Activated naive CD4-positive, alpha-beta T cell (primary cell): ENCODE measurements around the gene GATAD2A.

Source experiments
- DNase-seq, 4 experiments: peaks; one replicate each; lab custom pipeline; 2025; lab: John Stamatoyannopoulos, UW

The GATAD2A gene

GRCh38 chr19:19420570-19421298, 15.3 kb downstream of the GATAD2A start:
- no peak for DNase-seq

GRCh38 chr19:19421299-19421696, 15.8 kb downstream of the GATAD2A start:
- DNase-seq = no peak

- DNase-seq = no peak
Observed at GRCh38 chr19:19422156-19422555, 16.7 kb downstream of the GATAD2A start.

GRCh38 chr19:19423322-19423721, 17.8 kb downstream of the GATAD2A start:
- no peak for DNase-seq

- no peak for DNase-seq
Observed at GRCh38 chr19:19425170-19425875, 19.8 kb downstream of the GATAD2A start.

GRCh38 chr19:19426216-19426615, 20.7 kb downstream of the GATAD2A start:
- no peak for DNase-seq

GRCh38 chr19:19426799-19427198, 21.3 kb downstream of the GATAD2A start:
- DNase-seq = no peak

GRCh38 chr19:19427302-19427701, 21.8 kb downstream of the GATAD2A start:
- no peak for DNase-seq

GRCh38 chr19:19427944-19428343, 22.5 kb downstream of the GATAD2A start:
- no peak for DNase-seq

- DNase-seq = no peak
Observed at GRCh38 chr19:19428746-19429145, 23.3 kb downstream of the GATAD2A start.

- DNase-seq = no peak
Observed at GRCh38 chr19:19429361-19429760, 23.9 kb downstream of the GATAD2A start.

GRCh38 chr19:19432732-19433131, 27.3 kb downstream of the GATAD2A start:
- DNase-seq = no peak

- DNase-seq = no peak
Observed at GRCh38 chr19:19433666-19434213, 28.3 kb downstream of the GATAD2A start.

GRCh38 chr19:19434483-19435045, 29.1 kb downstream of the GATAD2A start:
- DNase-seq = no peak

GRCh38 chr19:19436137-19436691, 30.7 kb downstream of the GATAD2A start:
- no peak for DNase-seq

GRCh38 chr19:19438366-19439175, 33.1 kb downstream of the GATAD2A start:
- no peak for DNase-seq

GRCh38 chr19:19439176-19439482, 33.7 kb downstream of the GATAD2A start:
- no peak for DNase-seq

GRCh38 chr19:19443283-19443682, 37.8 kb downstream of the GATAD2A start:
- DNase-seq = no peak

- DNase-seq = no peak
Observed at GRCh38 chr19:19443902-19444680, 38.6 kb downstream of the GATAD2A start.

- no peak for DNase-seq
Observed at GRCh38 chr19:19444681-19445155, 39.2 kb downstream of the GATAD2A start.

GRCh38 chr19:19445288-19445687, 39.8 kb downstream of the GATAD2A start:
- DNase-seq = no peak
